ENCODE results near the gene LEMD3.

Gene LEMD3

GRCh38 chr12:65169320-65170208, at the start of gene LEMD3:
Gene LEMD3 (plus strand): TSS chr12:65169583. CDS start chr12:65169597, 14 bp downstream.
- DNase-seq = peak; percentile 95

- DNase-seq = no peak
These were observed 48.1 kb upstream of the LEMD3 start, which contains the start of gene WIF1 for GRCh38 chr12:65121049-65121955. Gene WIF1 (minus strand): TSS chr12:65121305. CDS start chr12:65121191, 114 bp downstream.

GRCh38 chr12:65121956-65122469, 47.4 kb upstream of the LEMD3 start:
- no peak for DNase-seq

- DNase-seq = no peak
These were observed 46.7 kb upstream of the LEMD3 start for GRCh38 chr12:65122703-65123102.

- DNase-seq = no peak
These were observed 45.8 kb upstream of the LEMD3 start for GRCh38 chr12:65123435-65124063.

- DNase-seq = no peak
These were observed 44.1 kb upstream of the LEMD3 start for GRCh38 chr12:65125247-65125646.

GRCh38 chr12:65125975-65126374, 43.4 kb upstream of the LEMD3 start:
- DNase-seq = no peak

- DNase-seq = no peak
These were observed 42.9 kb upstream of the LEMD3 start for GRCh38 chr12:65126482-65126881.

GRCh38 chr12:65133879-65134278, 35.5 kb upstream of the LEMD3 start:
- DNase-seq = no peak

GRCh38 chr12:65139389-65139788, 30.0 kb upstream of the LEMD3 start:
- no peak for DNase-seq

GRCh38 chr12:65140738-65141137, 28.6 kb upstream of the LEMD3 start:
- no peak for DNase-seq

GRCh38 chr12:65147312-65147905, 22.0 kb upstream of the LEMD3 start:
- DNase-seq = no peak

- peak; percentile 62 for DNase-seq
These were observed 17.4 kb upstream of the LEMD3 start for GRCh38 chr12:65152012-65152411.

- DNase-seq = peak; percentile 36
These were observed 16.8 kb upstream of the LEMD3 start for GRCh38 chr12:65152596-65152995.

- DNase-seq = no peak
These were observed 13.6 kb upstream of the LEMD3 start for GRCh38 chr12:65155784-65156183.

GRCh38 chr12:65156366-65156841, 13.0 kb upstream of the LEMD3 start:
- no peak for DNase-seq

GRCh38 chr12:65157091-65157490, 12.3 kb upstream of the LEMD3 start:
- no peak for DNase-seq

- DNase-seq = no peak
These were observed 6.8 kb upstream of the LEMD3 start for GRCh38 chr12:65162609-65163008.

- no peak for DNase-seq
These were observed 5.1 kb upstream of the LEMD3 start for GRCh38 chr12:65164244-65164643.

GRCh38 chr12:65164774-65165173, 4.6 kb upstream of the LEMD3 start:
- no peak for DNase-seq

GRCh38 chr12:65168681-65169319, 583 bp upstream of the LEMD3 start:
- no peak for DNase-seq
